Right ventricle myocardium inferior (tissue), 1 donor: ENCODE data around the gene PLCB2. TPM values are rescaled to one million over a fixed set of nuclear protein-coding genes. Genes with fewer than 3 reads are reported as not detected.

Experiments used
- ATAC-seq: fragments of 200-7000 bp; cut with Tn5 transposase; one replicate; pipeline ENCODE4 v1.9.1; 2020; ENCODE audit warnings: mild to moderate bottlenecking, moderate library complexity
- DNase-seq: peaks from one replicate; pipeline ENCODE4 v3.0.0; 2021; ENCODE audit errors: missing footprints
- intact Hi-C: fragments of 100-400 bp; cut with DNase I; formaldehyde crosslinking; loops from one replicate; pipeline ENCODE4 v1.11.0; 2022
- total RNA-seq: library from RNA; stranded (reverse); fragmentation: NEBNext Ultra II Directional; extraction: Animal tissue kit (Norgen Biotek cat#: 25700); gene quantifications from one replicate; pipeline ENCODE4 v1.2.1, GENCODE V29; 2021
- donor health status: DM: no; HTN: yes; CAD: no; lungs with severe emphysema.

Gene PLCB2
- total RNA-seq, 1 donor from 2014 or later: 8.2 TPM

DNA sequence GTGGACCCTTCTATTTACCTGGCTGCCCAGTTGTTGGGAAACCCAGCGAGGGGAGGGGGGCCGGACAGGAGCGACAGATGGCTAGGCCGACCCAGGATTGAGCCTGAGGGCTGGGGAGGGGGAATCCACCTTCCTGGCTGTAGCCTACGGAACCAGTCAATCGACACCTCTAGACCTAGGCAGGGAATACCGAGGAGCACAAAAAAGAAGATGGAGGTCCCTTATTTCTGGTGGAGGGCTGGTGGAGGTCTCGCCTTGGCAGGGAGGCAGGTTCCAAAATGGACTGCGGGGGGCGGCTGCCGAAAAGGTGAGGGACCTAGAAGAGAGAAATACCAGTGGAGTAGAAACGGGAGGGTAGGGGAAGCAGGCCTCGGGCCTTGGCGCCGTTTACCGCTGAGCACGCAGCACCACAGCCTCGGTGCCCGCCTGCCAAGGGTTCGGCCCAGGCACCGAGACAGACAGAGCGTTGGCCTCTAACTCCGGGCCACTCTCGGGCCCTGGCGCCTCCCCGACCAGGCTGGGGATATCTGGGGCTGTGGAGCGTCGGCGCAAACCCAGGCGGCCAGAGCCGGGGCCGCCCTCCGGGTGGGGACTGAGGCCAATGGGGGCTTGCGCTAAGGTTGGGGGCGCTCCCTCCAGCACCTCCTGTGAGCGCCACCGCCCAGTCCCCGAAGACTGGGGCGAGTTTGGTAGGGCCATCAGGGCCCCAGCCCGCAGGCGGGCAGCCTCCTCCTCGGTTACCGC is 26.5 kb downstream of the PLCB2 start:
- DNase-seq (peak; percentile 18), ATAC-seq (no peak)
- intact Hi-C loops: no loop called here

DNA sequence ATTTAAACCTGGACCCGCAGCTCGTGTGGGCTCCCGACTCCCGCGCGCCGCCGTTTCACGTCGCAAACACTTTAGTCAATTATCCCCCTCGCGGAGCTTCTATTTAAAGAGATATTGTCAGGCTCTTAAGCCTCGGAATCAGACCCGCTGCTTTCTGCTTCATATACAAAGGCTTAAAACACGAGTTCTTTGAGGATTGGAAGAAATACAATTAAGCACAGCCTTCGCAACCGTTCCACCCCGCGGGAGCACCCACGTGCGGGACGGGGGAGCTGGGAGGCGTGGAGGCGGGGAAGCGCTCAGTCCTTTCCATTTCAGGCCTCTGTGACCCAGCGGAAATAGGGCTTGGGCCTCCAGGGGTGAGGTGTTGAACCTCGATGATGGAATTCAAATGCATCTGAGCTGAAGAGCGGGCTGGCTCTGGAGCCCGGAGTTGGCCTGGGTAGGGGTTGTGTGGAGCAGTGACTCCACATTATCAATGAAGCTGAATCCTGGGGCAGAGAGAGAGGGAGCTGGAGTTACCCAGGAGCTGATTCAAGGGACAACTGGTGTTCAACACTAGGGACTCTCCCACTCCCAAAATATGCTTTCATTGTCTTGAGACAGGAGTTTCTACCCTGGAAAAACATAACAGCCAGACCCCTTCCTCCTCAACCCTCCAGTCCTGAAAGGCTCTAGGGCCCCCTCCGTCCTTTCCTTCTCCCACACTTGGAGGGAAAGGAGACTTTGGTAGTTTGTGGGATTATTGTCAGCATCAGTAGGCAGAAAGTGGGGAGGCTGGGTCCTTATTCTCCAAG is 27.3 kb downstream of the PLCB2 start:
- DNase-seq (peak; percentile 31), ATAC-seq (no peak)
- intact Hi-C loops: no loop called here

DNA sequence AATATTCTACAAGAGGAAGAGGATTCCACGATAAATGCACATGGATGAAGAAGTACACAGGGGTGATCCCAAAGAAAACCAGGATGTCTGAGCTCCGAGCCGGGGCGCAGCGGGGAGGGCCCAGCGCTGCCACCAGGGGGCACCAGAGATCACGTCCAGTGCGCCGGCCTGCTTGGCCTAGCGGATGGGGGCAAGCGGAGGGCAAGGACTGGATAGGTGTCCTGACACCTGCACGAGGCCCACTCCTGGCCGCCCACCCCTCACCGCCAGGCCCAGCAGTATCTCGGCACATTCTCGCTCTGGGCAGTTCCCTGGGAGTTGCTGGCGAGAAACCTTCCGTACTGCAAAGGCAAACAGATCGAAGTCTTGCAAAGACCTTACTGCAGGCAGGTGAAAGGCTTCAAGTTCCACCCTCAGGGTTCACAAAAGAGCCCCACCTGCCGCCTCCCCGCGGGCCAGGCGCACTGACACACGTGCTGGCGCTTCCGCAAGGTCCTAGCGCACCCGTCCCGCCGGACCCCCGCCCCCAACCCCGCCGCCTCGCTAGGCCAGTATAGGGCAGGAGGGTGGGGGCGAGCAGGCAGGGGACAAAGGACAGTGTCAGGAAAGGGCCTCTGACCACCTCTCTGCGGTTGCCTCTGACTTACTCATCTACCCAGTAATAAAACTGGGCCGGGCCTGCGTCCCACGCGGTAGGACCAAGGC is 28.1 kb downstream of the PLCB2 start:
- peak; percentile 92 for DNase-seq
- peak; percentile 72 for ATAC-seq
- intact Hi-C loops: loop anchor here (1.0 kb wide), 2 partner anchors 31 to 143 kb away; no protein-coding TSS in a partner anchor

DNA sequence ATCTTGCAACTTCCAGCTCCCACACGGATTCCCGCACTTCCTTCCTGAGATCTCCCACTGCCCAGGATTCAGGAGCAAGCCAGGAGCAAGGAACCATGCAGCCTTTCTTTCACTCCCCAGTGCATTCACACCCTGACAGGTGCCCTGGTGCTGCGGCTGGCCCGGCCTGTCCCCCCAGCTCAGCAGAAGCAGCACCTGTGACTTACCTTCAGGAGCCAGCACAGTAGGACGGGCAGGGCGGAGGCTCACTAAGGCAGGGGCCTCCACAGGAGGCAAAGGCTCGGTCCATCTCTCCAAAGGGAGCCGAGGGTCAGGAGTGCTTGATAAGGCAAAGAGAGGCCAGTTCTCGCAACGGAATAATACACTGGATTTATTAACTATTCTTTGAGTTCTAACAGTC is 29.7 kb downstream of the PLCB2 start:
- ATAC-seq (no peak), DNase-seq (peak; percentile 45)
- intact Hi-C loops: no loop called here

DNA sequence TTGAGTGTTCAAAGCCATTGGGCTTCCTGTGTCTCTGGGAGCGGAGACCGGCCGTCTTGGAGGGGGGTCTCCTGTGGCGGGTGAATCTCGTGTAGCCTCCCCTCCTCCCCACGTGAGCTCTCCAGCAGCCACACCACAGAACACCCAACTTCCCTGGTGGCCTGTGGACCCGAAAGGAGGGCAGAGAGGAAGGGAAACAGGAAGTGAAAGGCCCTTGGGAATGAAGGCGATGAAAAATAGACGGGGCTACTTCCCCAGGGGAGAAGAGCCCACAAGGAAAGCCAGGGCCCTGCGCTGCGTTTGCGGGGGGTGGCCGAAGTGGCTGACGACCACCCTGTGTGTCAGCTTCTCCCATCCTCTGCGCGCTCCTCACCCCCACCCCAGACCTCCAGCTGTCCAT is 30.3 kb downstream of the PLCB2 start:
- peak; percentile 44 for DNase-seq
- no peak for ATAC-seq
- intact Hi-C loops: no loop called here

DNA sequence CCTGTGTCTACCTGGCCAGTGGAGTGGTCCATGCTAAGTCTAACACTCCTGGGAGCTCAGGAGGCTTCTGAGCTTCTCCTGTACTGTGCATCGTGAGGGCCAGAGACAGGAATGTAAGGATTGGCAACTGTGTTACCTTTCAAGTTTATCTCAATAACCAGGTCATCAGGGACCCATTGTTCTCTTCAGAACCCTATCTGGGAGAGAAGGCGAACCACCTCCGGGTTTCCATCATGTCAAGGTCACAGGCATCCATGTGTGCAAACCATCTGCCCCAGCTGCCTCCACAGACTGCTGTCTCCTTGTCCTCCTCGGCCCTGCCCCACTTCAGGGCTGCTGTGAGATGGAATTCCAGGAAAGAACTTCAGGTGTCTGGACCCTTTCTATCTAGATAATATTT is 30.8 kb downstream of the PLCB2 start:
- DNase-seq (peak; percentile 7), ATAC-seq (no peak)
- intact Hi-C loops: no loop called here

DNA sequence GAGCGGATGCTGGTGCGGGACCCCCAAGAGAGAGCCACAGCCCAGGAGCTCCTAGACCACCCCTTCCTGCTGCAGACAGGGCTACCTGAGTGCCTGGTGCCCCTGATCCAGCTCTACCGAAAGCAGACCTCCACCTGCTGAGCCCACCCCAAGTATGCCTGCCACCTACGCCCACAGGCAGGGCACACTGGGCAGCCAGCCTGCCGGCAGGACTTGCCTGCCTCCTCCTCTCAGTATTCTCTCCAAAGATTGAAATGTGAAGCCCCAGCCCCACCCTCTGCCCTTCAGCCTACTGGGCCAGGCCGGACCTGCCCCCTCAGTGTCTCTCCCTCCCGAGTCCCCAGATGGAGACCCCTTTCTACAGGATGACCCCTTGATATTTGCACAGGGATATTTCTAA is 31.8 kb downstream of the PLCB2 start:
- peak; percentile 53 for DNase-seq
- intact Hi-C loops: loop anchor here (2.0 kb wide), 1 partner anchor 231 kb away; no protein-coding TSS in a partner anchor
- ATAC-seq: no peak

DNA sequence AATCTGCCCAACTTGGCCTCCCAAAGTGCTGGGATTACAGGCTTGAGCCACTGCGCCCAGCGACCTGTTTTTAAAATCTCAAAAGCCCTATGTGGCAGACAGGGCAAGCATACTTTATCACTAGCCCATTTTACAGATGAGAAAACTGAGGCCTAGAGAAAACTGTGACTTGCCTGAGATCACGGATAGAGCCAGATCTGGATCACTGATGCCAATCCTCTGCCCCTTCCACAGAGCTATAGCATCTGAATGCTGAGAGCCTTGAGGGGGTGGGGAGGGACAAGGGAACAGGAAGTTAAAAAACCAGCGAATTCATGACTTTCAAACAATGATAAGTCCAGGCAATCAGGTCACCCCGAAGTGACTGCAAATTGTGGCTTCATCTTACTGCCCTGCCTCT is 32.2 kb downstream of the PLCB2 start:
- ATAC-seq: no peak
- no peak for DNase-seq
- intact Hi-C loops: loop anchor here (2.0 kb wide), 1 partner anchor 231 kb away; no protein-coding TSS in a partner anchor

DNA sequence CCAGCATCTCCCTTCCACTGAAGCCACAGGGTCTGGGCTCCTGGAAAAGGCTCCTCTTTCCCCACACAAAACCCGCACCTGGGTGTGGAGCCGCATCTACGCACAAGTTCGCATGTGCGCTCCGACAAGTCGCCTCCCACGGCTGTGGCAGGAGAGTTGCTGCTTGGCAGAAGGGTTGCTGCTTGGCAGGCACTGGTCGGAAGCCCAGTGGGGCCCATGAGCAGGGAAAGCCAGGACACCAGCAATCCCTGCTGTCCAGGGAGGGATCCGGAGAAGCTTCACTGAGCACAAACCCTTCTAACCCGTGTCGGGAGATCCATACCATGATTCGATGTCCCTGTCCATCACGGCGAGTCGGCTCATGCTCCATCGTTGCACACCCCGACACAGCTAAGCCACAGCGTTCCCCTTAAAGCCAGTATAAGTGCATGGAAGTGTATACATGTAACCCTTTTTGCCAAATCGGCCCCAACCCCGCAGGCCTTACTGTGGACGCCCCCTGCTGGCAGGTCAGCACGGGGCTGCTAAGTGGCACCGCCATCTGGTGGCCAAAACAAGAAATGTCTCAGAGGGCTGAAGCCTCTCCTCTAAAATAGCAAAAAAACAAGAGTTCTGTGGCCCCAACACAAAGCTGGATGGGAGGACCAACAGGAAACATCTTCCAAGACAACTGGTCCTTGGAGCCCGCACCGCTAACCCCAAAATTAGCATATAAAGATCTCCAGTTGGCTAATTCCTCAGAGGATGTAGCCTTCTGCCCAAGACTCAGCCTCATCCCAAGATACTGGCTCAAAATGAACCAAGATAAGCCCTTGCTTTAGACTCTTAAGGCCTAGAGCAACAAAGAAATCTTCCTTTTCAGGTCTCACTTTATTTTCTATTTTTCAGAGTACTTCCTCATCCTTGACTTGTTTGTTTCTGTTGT is 33.1 kb downstream of the PLCB2 start:
- intact Hi-C loops: loop anchor here (1.0 to 2.0 kb wide), 3 partner anchors 57 to 235 kb away; partner anchors contain the start of gene SRP14
- DNase-seq: peak; percentile 93
- ATAC-seq: peak; percentile 63

DNA sequence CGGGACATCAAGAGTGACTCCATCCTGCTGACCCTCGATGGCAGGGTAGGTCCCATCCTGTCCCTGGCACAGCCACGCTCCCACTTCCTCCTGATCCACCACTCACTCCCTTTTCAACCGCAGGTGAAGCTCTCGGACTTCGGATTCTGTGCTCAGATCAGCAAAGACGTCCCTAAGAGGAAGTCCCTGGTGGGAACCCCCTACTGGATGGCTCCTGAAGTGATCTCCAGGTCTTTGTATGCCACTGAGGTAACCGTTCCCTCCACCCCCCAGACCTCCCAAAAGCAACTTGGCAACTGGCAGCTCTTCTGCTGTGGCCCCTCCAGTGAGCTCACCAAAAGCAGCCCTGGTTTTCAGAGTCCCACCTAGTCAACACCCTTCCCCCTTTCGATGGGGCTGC is 34.3 kb downstream of the PLCB2 start:
- intact Hi-C loops: no loop called here
- no peak for DNase-seq

DNA sequence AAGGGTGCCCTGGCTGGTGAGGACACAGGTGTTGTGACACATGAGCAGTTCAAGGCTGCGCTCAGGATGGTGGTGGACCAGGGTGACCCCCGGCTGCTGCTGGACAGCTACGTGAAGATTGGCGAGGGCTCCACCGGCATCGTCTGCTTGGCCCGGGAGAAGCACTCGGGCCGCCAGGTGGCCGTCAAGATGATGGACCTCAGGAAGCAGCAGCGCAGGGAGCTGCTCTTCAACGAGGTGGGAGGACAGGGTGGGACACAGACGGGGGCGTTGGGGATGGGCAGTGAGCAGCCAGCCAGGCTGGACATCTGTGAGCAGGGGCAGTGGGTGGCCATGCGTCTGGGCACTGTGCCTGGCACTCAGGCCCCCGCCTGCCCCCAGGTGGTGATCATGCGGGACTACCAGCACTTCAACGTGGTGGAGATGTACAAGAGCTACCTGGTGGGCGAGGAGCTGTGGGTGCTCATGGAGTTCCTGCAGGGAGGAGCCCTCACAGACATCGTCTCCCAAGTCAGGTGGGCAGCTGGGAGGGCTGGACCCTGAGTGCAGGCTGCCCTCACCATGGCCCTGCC is 35.2 kb downstream of the PLCB2 start:
- DNase-seq (no peak), ATAC-seq (no peak)
- intact Hi-C loops: no loop called here

More for the DNA sequence above, 34.3 kb downstream of the PLCB2 start:
- ATAC-seq: no peak

DNA sequence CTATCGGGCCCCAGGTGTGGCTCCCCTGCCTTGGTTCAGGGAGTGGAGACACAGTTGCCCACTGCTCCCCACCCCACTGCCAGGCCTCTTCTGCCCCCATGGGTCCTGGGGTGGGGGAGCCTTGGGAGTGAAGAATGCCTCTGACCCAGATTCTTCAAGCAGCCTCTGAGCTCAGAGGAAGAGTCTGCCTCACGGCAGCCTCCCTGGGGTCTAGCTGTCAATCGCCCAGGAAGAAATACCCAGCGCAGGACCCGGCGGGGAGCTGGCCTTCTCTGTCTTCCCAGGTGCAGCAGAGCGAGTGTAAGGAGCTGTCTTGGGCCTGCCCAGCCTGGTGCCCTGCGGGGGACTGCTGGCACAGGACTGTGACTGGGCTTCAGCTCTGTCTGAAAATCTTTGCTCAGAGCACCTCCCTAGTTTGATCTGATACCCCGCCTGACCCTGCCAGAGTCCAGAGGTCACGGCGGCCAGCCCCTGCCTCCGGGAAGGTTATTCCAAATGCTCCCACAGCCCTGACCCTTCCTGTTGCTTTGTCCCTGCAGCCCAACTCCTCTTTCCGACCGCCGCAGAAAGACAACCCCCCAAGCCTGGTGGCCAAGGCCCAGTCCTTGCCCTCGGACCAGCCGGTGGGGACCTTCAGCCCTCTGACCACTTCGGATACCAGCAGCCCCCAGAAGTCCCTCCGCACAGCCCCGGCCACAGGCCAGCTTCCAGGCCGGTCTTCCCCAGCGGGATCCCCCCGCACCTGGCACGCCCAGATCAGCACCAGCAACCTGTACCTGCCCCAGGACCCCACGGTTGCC is 35.9 kb downstream of the PLCB2 start:
- ATAC-seq: no peak
- intact Hi-C loops: no loop called here
- DNase-seq: peak; percentile 55

DNA sequence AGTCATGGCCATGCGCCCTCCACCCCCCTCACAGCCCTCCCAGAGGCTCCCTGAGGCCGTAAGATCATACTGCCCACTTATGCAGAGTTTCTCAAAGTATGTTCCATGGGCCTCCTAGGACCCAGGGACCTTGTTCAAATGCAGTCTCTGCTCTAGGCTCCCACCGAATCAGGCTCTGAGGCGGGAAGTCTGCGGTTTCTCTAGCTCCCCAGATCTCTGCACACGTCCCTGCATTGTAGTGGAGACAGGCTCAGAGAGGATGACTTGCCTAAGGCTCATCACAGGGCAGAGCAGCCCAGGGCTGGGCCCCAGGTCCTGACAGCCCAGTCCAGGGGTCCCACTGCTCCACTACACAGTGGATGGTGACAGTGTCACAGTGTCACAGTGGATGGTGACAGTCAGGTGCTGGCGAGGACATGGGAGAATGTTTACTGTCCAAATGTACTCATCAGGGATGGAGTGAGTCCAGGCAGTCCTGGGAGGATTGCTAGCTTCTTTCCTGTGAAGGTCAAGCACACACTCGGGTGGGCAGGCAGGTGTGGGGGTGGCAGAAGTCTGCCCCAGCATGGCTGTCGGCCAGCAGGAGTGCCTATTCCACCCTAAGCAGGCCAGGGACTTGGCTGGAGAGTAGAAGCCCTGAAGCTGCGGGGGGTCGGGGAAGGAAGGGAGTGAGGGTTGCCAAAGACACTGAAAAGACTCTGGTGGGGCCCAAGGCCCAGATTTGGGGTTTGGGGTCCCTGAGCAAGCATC is 37.3 kb downstream of the PLCB2 start:
- no peak for DNase-seq
- ATAC-seq: no peak
- intact Hi-C loops: no loop called here

DNA sequence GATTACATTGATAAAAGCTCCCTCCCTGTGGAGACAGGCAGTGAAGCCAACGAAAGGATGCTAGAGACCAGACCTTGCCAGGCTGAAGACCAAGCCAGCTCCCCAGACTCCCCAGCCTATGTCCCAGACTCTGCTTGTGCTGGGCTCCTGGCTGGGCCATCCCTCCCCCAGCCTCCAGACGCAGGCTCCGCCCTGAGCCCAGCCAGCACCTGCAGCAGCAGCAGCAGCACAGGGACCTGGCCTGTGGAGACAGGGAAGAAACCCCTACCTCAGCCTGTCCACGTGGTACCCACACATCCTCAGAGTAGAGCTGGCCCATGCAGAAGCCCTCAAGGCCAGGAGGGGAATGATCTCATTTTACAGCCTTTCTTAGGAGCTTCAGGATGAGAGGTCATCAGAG is 38.1 kb downstream of the PLCB2 start:
- ATAC-seq (no peak), DNase-seq (peak; percentile 6)
- intact Hi-C loops: no loop called here

DNA sequence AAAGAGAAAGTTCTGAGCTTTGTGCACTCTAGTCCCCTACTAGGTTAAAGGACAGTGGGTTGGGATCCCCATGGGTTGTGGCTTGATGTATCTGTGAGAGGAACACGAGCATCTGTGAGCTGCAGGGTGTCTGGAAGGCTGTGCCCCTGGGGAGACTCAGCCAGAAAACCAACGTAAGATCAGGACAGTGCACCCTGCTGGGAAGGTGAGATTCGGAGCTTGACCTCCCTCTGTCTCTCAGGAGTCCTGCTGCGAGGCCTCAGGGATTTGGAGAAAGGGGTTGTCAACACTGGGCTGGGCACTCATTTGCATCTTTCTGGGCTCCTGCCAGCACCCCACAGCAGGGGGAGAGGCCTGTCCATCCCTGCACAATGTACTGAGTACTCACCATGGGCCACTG is 40.1 kb downstream of the PLCB2 start:
- intact Hi-C loops: no loop called here
- DNase-seq (no peak), ATAC-seq (no peak)

DNA sequence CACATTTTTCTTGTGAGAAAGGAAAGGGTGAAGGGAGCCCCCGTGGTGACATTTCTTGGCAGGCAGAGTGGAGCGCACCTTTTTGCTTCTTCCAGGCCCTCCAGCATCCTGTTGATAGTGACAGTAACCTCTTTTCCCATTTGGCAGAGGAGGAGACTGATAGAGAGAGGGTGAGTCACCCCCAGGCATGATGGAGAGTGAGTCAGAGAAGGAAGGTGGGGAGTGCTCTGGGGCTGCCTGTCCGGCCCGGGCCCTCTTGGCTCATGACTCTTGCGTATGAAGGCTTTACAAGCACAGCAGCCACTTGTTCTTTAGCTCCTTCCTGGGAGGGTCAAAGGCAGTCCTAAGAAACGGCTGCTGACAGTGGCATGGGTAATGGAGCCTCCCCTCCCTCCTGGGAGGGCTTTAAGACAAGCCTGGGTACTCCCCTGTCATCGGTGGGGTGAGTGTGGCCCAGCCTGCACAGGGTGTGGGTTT is 40.9 kb downstream of the PLCB2 start:
- intact Hi-C loops: no loop called here
- ATAC-seq: no peak
- no peak for DNase-seq
